ENCODE measurements around the gene ZNF787. TPM values are rescaled to one million over a fixed set of nuclear protein-coding genes. Genes with fewer than 3 reads are reported as not detected.
"Not testable (repeated sequence)": the region's sequence is repeated elsewhere in the genome, so short reads cannot be mapped to it uniquely, and the experiment has no call there.

Gene ZNF787
- total RNA-seq, 2 donors from 2014 or later: 6.0 to 11.8 TPM

DNA sequence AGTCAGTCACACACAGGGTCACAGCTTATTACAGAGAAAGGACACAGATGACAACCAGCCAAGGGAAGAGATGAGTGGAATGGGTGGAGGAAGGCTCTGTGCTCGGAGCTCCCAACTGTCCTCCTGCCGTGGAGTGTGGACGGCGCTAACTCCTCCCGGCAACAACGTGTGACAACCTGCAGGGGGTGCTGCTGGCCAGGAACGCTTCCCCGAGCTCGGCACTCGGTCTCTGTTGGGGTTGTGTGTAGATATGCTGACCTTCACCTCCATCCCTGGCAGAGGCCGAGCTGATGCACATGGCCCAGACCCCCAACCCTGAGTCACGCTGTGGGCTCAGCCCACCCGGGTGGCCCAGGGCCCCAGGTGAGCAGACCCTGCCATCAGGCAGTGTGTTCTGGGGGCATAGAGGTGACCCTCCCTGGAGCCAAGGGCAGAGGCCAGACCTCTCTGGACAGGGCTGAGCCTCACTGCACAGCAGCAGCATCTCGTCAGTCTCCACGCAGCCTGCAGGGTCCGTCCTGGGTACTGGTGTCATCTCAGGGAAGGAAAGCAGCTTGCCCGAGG, 34.1 kb upstream of the ZNF787 start:
- Histone ChIP-seq H3K27me3 (no peaks in the 10 kb centered on the region), H3K4me1 (peaks cover 0 to 3% of the 10 kb centered on the region in 2 donors), H3K36me3 (peaks cover 25% of the 10 kb centered on the region), H3K27ac (no peak overlapping the region), H3K9me3 (no peaks in the 10 kb centered on the region), H3K4me3 (no peak overlapping the region)
- TF ChIP-seq, protein P1, sequence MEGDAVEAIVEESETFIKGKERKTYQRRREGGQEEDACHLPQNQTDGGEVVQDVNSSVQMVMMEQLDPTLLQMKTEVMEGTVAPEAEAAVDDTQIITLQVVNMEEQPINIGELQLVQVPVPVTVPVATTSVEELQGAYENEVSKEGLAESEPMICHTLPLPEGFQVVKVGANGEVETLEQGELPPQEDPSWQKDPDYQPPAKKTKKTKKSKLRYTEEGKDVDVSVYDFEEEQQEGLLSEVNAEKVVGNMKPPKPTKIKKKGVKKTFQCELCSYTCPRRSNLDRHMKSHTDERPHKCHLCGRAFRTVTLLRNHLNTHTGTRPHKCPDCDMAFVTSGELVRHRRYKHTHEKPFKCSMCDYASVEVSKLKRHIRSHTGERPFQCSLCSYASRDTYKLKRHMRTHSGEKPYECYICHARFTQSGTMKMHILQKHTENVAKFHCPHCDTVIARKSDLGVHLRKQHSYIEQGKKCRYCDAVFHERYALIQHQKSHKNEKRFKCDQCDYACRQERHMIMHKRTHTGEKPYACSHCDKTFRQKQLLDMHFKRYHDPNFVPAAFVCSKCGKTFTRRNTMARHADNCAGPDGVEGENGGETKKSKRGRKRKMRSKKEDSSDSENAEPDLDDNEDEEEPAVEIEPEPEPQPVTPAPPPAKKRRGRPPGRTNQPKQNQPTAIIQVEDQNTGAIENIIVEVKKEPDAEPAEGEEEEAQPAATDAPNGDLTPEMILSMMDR (IDR thresholded peaks at IDR 0.05): peak in 1 of 2 donors; percentile 52
- no peak for DNase-seq (ENCODE audit: low spot score)

DNA sequence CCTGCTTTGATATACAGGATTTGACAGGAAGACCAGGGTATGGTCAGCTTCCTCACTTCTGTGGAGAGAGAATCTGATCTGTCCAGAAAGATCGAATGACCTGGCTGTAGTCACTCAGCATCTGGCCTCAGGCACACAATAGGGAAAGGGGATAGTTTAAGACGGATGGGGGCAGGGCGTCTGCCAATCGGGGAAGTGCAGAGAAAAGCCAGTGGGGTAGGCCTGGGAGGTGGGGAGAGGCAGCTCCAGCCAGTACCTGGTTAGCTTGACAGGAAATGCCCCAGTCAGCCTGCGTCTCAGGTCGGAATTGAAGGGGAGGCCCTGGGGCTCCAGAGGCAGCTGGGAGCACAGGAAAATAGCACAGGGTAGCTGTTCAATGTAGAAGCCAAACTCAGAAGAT, 32.4 kb upstream of the ZNF787 start:
- Histone ChIP-seq H3K27ac (no peak overlapping the region), H3K27me3 (no peaks in the 10 kb centered on the region), H3K36me3 (peaks cover 17% of the 10 kb centered on the region), H3K4me1 (peaks cover 0 to 3% of the 10 kb centered on the region in 2 donors), H3K9me3 (no peaks in the 10 kb centered on the region), H3K4me3 (no peak overlapping the region)
- no peak for DNase-seq (ENCODE audit: low spot score)
- TF ChIP-seq, protein P1 (IDR thresholded peaks at IDR 0.05): no peak

DNA sequence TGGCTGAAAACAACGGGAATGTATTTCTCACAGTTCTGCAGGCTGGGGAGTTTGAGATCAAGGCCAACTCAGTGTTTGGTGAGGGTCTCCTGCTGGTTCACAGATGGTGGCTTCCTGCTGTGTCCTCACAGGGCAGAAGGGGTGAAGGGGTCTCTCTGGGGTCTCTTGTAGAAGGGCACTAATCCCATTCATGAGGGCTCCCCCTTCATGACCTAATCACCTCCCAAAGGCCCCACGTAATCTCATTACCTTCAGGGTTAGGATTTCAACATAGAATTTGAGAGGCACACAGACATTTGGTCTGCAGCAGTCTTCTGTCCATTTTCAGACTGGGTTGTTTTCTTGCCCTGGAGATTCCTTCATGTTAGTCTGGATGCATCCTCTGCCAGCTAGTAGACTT, 31.5 kb upstream of the ZNF787 start:
- Histone ChIP-seq H3K36me3 (peaks cover 22% of the 10 kb centered on the region), H3K27ac (no peak overlapping the region), H3K27me3 (no peaks in the 10 kb centered on the region), H3K4me1 (peaks cover 0 to 3% of the 10 kb centered on the region in 2 donors), H3K9me3 (no peaks in the 10 kb centered on the region), H3K4me3 (no peak overlapping the region)
- TF ChIP-seq, protein P1 (IDR thresholded peaks at IDR 0.05): no peak
- no peak for DNase-seq (ENCODE audit: low spot score)

DNA sequence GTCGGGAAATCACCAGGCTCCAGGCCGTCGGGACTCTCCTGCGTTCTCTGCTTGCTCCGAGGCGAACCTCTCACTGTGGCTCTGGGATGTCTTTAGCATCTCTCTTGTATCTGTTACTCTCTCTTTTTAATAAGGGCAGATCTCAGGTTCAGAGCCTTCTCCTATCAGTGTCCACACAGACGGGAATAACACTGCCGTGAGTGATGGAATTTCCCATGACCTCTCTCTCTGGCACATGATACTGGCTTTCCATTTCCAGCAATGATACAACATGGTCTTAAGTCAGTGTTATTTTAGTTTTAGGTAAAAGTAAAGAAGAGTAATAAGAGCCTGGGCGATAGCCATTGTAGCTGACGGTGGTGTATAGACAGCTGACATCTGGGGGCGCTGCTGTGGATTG, 29.3 kb upstream of the ZNF787 start:
- TF ChIP-seq, protein P1 (IDR thresholded peaks at IDR 0.05): no peak

DNA sequence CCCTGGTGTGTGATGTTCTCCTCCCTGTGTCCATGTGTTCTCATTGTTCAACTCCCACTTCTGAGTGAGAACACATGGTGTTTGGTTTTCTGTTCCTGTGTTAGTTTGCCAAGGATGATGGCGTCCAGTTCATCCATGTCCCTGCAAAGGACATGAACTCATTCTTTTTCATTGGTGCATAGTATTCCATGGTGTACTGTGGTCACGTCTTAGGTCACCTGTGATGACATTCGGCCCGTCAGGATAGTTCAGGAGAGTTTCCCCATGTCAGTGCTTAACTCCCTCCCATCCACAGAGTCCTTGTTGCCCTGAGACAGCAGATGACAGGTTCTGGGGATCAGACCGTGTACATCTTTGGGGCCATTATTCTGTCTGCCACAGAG, 28.6 kb upstream of the ZNF787 start:
- Histone ChIP-seq H3K27ac (peak overlapping the region; percentile 57 to 71), H3K9me3 (no peaks in the 10 kb centered on the region), H3K27me3 (no peaks in the 10 kb centered on the region), H3K4me1 (peaks cover 0 to 3% of the 10 kb centered on the region in 2 donors), H3K4me3 (no peak overlapping the region), H3K36me3 (peaks cover 35% of the 10 kb centered on the region)
- no peak for DNase-seq (ENCODE audit: low spot score)
- TF ChIP-seq, protein P1 (IDR thresholded peaks at IDR 0.05): no peak

More for the DNA sequence above, 29.3 kb upstream of the ZNF787 start:
- Histone ChIP-seq H3K4me1 (peaks cover 0 to 3% of the 10 kb centered on the region in 2 donors), H3K36me3 (peaks cover 36% of the 10 kb centered on the region), H3K27ac (peak overlapping the region; percentile 57 to 71), H3K9me3 (no peaks in the 10 kb centered on the region), H3K27me3 (no peaks in the 10 kb centered on the region), H3K4me3 (no peak overlapping the region)
- no peak for DNase-seq (ENCODE audit: low spot score)

DNA sequence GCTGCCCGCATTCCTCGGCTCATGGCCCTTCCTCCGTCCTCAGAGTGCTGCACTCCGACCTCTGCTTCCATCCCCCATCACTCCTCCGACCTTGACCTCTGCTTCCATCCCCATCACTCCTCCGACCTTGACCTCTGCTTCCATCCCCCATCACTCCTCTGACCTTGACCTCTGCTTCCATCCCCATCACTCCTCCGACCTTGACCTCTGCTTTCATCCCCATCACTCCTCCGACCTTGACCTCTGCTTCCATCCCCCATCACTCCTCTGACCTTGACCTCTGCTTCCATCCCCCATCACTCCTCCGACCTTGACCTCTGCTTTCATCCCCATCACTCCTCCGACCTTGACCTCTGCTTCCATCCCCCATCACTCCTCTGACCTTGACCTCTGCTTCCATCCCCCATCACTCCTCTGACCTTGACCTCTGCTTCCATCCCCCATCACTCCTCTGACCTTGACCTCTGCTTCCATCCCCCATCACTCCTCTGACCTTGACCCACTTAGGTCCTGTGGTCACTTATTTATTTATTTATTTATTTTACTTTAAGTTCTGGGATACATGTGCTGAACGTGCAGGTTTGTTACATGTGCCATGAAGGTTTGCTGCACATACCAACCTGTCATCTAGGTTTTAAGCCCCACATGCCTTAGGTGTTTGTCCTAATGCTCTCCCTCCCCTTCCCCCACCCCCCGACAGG, 28.0 kb upstream of the ZNF787 start:
- not testable (repeated sequence) for H3K4me1 ChIP-seq; H3K9me3 ChIP-seq; DNase-seq (ENCODE audit: low spot score); H3K27me3 ChIP-seq; H3K4me3 ChIP-seq
- Histone ChIP-seq H3K27ac (peak overlapping the region in 1 of 2 donors; percentile 71), H3K36me3 (peaks cover 29% of the 10 kb centered on the region)
